Measurements from ENCODE around the gene HYLS1.

Gene HYLS1

GRCh38 chr11:125948278-125949051 lies 61.0 kb downstream of the HYLS1 start:
- no peak for DNase-seq

- no peak for DNase-seq
Observed at GRCh38 chr11:125949271-125950177, 62.1 kb downstream of the HYLS1 start.

- no peak for DNase-seq
Observed at GRCh38 chr11:125950178-125950490, 62.7 kb downstream of the HYLS1 start.
